Measurements from ENCODE around the gene TMEM269.

Gene TMEM269

GRCh38 chr1:42756956-42757891, 27.6 kb upstream of the TMEM269 start:
- Histone ChIP-seq H3K4me3 (ENCODE audit: control insufficient read depth in 1 of 7, extremely low read depth in 1 of 7, insufficient read depth in 4 of 7, low read depth in 2 of 7, low read length in 6 of 7) (no peak overlapping the region), H3K9me3 (ENCODE audit: control extremely low read depth in 1 of 5, control insufficient read depth in 4 of 5, insufficient read depth in 2 of 5, low read depth in 1 of 5, low read length in 4 of 5) (peaks cover 0 to under 1% (median 0%) of the 10 kb centered on the region in 5 experiments), H3K4me1 (ENCODE audit: control extremely low read depth in 1 of 4, control insufficient read depth in 4 of 4, insufficient read depth in 4 of 4, low read length in 3 of 4) (peaks cover 0 to 17% (median 11%) of the 10 kb centered on the region in 4 experiments), H3K27me3 (replicated peaks in 2 of 5; ENCODE audit: control insufficient read depth in 4 of 5, insufficient read depth in 5 of 5, low read length in 4 of 5) (no peaks in the 10 kb centered on the region), H3K36me3 (ENCODE audit: control insufficient read depth in 4 of 4, insufficient read depth in 4 of 4, low read length in 3 of 4) (peaks cover 14 to 74% (median 53%) of the 10 kb centered on the region in 4 experiments), H3K27ac (ENCODE audit: insufficient read depth in 1 of 2, low read depth in 1 of 2, low read length in 2 of 2, poor library complexity in 1 of 2, severe bottlenecking in 2 of 2) (no peak overlapping the region)
- DNase-seq = peak; percentile 51 to 69 (median 68)
- CTCF ChIA-PET = interaction anchor here (1.0 to 4.7 kb wide), 7 partner anchors 9 to 178 kb away, joined by 3 to 26 read pairs (median 6); partner anchors contain the start of genes C1orf50, CLDN19 and P3H1
- WGBS (ENCODE audit: insufficient coverage) = 90% methylated on average over 13 of the region's 17 CpGs
- POLR2A ChIA-PET = no interaction called here

- H3K4me1 ChIP-seq (ENCODE audit: control extremely low read depth in 1 of 4, control insufficient read depth in 4 of 4, insufficient read depth in 4 of 4, low read length in 3 of 4) = peaks cover 0 to 23% (median 15%) of the 10 kb centered on the region in 4 experiments
- no peak overlapping the region for H3K4me3 ChIP-seq (ENCODE audit: control insufficient read depth in 1 of 7, extremely low read depth in 1 of 7, insufficient read depth in 4 of 7, low read depth in 2 of 7, low read length in 6 of 7)
- H3K36me3 ChIP-seq (ENCODE audit: control insufficient read depth in 4 of 4, insufficient read depth in 4 of 4, low read length in 3 of 4) = peaks cover 12 to 69% (median 46%) of the 10 kb centered on the region in 4 experiments
- no peak for DNase-seq
- no peaks in the 10 kb centered on the region for H3K9me3 ChIP-seq (ENCODE audit: control extremely low read depth in 1 of 5, control insufficient read depth in 4 of 5, insufficient read depth in 2 of 5, low read depth in 1 of 5, low read length in 4 of 5)
- H3K27ac ChIP-seq (ENCODE audit: insufficient read depth in 1 of 2, low read depth in 1 of 2, low read length in 2 of 2, poor library complexity in 1 of 2, severe bottlenecking in 2 of 2) = no peak overlapping the region
- ChIA-PET CTCF (interaction anchor here (1.0 to 4.7 kb wide), 7 partner anchors 9 to 179 kb away, joined by 3 to 26 read pairs (median 6); partner anchors contain the start of genes C1orf50, CLDN19 and P3H1), POLR2A (no interaction called here)
- H3K27me3 ChIP-seq (replicated peaks in 2 of 5; ENCODE audit: control insufficient read depth in 4 of 5, insufficient read depth in 5 of 5, low read length in 4 of 5) = no peaks in the 10 kb centered on the region
These were observed 26.9 kb upstream of the TMEM269 start for GRCh38 chr1:42757892-42758275.

- POLR2A ChIA-PET = no interaction called here
- Histone ChIP-seq H3K4me3 (ENCODE audit: control insufficient read depth in 1 of 7, extremely low read depth in 1 of 7, insufficient read depth in 4 of 7, low read depth in 2 of 7, low read length in 6 of 7) (no peak overlapping the region), H3K36me3 (ENCODE audit: control insufficient read depth in 4 of 4, insufficient read depth in 4 of 4, low read length in 3 of 4) (peaks cover 12 to 61% (median 43%) of the 10 kb centered on the region in 4 experiments), H3K9me3 (ENCODE audit: control extremely low read depth in 1 of 5, control insufficient read depth in 4 of 5, insufficient read depth in 2 of 5, low read depth in 1 of 5, low read length in 4 of 5) (no peaks in the 10 kb centered on the region), H3K4me1 (ENCODE audit: control extremely low read depth in 1 of 4, control insufficient read depth in 4 of 4, insufficient read depth in 4 of 4, low read length in 3 of 4) (peaks cover 0 to 24% (median 15%) of the 10 kb centered on the region in 4 experiments), H3K27me3 (replicated peaks in 2 of 5; ENCODE audit: control insufficient read depth in 4 of 5, insufficient read depth in 5 of 5, low read length in 4 of 5) (no peaks in the 10 kb centered on the region), H3K27ac (ENCODE audit: insufficient read depth in 1 of 2, low read depth in 1 of 2, low read length in 2 of 2, poor library complexity in 1 of 2, severe bottlenecking in 2 of 2) (peak overlapping the region in 1 of 2 experiments; percentile 47)
- WGBS (ENCODE audit: insufficient coverage) = 24% methylated on average over 3 of the region's 3 CpGs
- CTCF ChIA-PET = interaction anchor here (0.6 to 4.7 kb wide), 6 partner anchors 13 to 180 kb away, joined by 3 to 26 read pairs (median 5); partner anchors contain the start of gene CLDN19
- peak in 2 of 3 donors; percentile 55 to 61 for DNase-seq
These were observed 26.1 kb upstream of the TMEM269 start for GRCh38 chr1:42758641-42759040.

- no peaks in the 10 kb centered on the region for H3K27me3 ChIP-seq (replicated peaks in 2 of 5; ENCODE audit: control insufficient read depth in 4 of 5, insufficient read depth in 5 of 5, low read length in 4 of 5)
- peaks cover 0 to 24% (median 15%) of the 10 kb centered on the region in 4 experiments for H3K4me1 ChIP-seq (ENCODE audit: control extremely low read depth in 1 of 4, control insufficient read depth in 4 of 4, insufficient read depth in 4 of 4, low read length in 3 of 4)
- 56% methylated on average over 9 of the region's 9 CpGs for WGBS (ENCODE audit: insufficient coverage)
- peak overlapping the region in 1 of 2 experiments; percentile 47 for H3K27ac ChIP-seq (ENCODE audit: insufficient read depth in 1 of 2, low read depth in 1 of 2, low read length in 2 of 2, poor library complexity in 1 of 2, severe bottlenecking in 2 of 2)
- H3K4me3 ChIP-seq (ENCODE audit: control insufficient read depth in 1 of 7, extremely low read depth in 1 of 7, insufficient read depth in 4 of 7, low read depth in 2 of 7, low read length in 6 of 7) = peak overlapping the region in 1 of 7 experiments; percentile 16
- no peaks in the 10 kb centered on the region for H3K9me3 ChIP-seq (ENCODE audit: control extremely low read depth in 1 of 5, control insufficient read depth in 4 of 5, insufficient read depth in 2 of 5, low read depth in 1 of 5, low read length in 4 of 5)
- CTCF ChIA-PET = interaction anchor here (0.6 to 4.7 kb wide), 6 partner anchors 14 to 180 kb away, joined by 3 to 26 read pairs (median 5); no protein-coding TSS in a partner anchor
- POLR2A ChIA-PET = no interaction called here
- peak in 2 of 3 donors; percentile 23 to 35 for DNase-seq
- peaks cover 12 to 57% (median 39%) of the 10 kb centered on the region in 4 experiments for H3K36me3 ChIP-seq (ENCODE audit: control insufficient read depth in 4 of 4, insufficient read depth in 4 of 4, low read length in 3 of 4)
These were observed 25.7 kb upstream of the TMEM269 start for GRCh38 chr1:42759114-42759513.

GRCh38 chr1:42761567-42761966, 23.2 kb upstream of the TMEM269 start:
- H3K36me3 ChIP-seq (ENCODE audit: control insufficient read depth in 4 of 4, insufficient read depth in 4 of 4, low read length in 3 of 4) = peaks cover 6 to 32% (median 20%) of the 10 kb centered on the region in 4 experiments
- WGBS (ENCODE audit: insufficient coverage) = 94% methylated on average over 3 of the region's 4 CpGs
- no peaks in the 10 kb centered on the region for H3K9me3 ChIP-seq (ENCODE audit: control extremely low read depth in 1 of 5, control insufficient read depth in 4 of 5, insufficient read depth in 2 of 5, low read depth in 1 of 5, low read length in 4 of 5)
- no peak overlapping the region for H3K27ac ChIP-seq (ENCODE audit: insufficient read depth in 1 of 2, low read depth in 1 of 2, low read length in 2 of 2, poor library complexity in 1 of 2, severe bottlenecking in 2 of 2)
- H3K4me3 ChIP-seq (ENCODE audit: control insufficient read depth in 1 of 7, extremely low read depth in 1 of 7, insufficient read depth in 4 of 7, low read depth in 2 of 7, low read length in 6 of 7) = no peak overlapping the region
- DNase-seq = no peak
- H3K4me1 ChIP-seq (ENCODE audit: control extremely low read depth in 1 of 4, control insufficient read depth in 4 of 4, insufficient read depth in 4 of 4, low read length in 3 of 4) = peaks cover 16 to 44% (median 33%) of the 10 kb centered on the region in 4 experiments
- POLR2A ChIA-PET = no interaction called here
- no peaks in the 10 kb centered on the region for H3K27me3 ChIP-seq (replicated peaks in 2 of 5; ENCODE audit: control insufficient read depth in 4 of 5, insufficient read depth in 5 of 5, low read length in 4 of 5)
- CTCF ChIA-PET = interaction anchor here (1.4 kb wide), 1 partner anchor 14 kb away, joined by 4 read pairs; no protein-coding TSS in a partner anchor

- H3K4me1 ChIP-seq (ENCODE audit: control extremely low read depth in 1 of 4, control insufficient read depth in 4 of 4, insufficient read depth in 4 of 4, low read length in 3 of 4) = peaks cover 16 to 44% (median 33%) of the 10 kb centered on the region in 4 experiments
- no peaks in the 10 kb centered on the region for H3K27me3 ChIP-seq (replicated peaks in 2 of 5; ENCODE audit: control insufficient read depth in 4 of 5, insufficient read depth in 5 of 5, low read length in 4 of 5)
- H3K9me3 ChIP-seq (ENCODE audit: control extremely low read depth in 1 of 5, control insufficient read depth in 4 of 5, insufficient read depth in 2 of 5, low read depth in 1 of 5, low read length in 4 of 5) = no peaks in the 10 kb centered on the region
- H3K36me3 ChIP-seq (ENCODE audit: control insufficient read depth in 4 of 4, insufficient read depth in 4 of 4, low read length in 3 of 4) = peaks cover 4 to 25% (median 15%) of the 10 kb centered on the region in 4 experiments
- 43% methylated on average over 5 of the region's 5 CpGs for WGBS (ENCODE audit: insufficient coverage)
- DNase-seq = no peak
- ChIA-PET CTCF (interaction anchor here (1.4 kb wide), 1 partner anchor 15 kb away, joined by 4 read pairs; no protein-coding TSS in a partner anchor), POLR2A (no interaction called here)
- no peak overlapping the region for H3K27ac ChIP-seq (ENCODE audit: insufficient read depth in 1 of 2, low read depth in 1 of 2, low read length in 2 of 2, poor library complexity in 1 of 2, severe bottlenecking in 2 of 2)
- H3K4me3 ChIP-seq (ENCODE audit: control insufficient read depth in 1 of 7, extremely low read depth in 1 of 7, insufficient read depth in 4 of 7, low read depth in 2 of 7, low read length in 6 of 7) = no peak overlapping the region
These were observed 22.5 kb upstream of the TMEM269 start for GRCh38 chr1:42762269-42762668.

All from common myeloid progenitor, CD34-positive (primary cell).